Measurements from ENCODE around the gene ZSCAN5A. TPM values are rescaled to one million over a fixed set of nuclear protein-coding genes. Genes with fewer than 3 reads are reported as not detected.
A peak's percentile ranks its signal among the peaks of the same experiment; 100 is the strongest.
"Not testable (repeated sequence)": the region's sequence is repeated elsewhere in the genome, so short reads cannot be mapped to it uniquely, and the experiment has no call there.

The ZSCAN5A gene
- total RNA-seq, 1 donor from 2014 or later: 7.5 TPM

DNA sequence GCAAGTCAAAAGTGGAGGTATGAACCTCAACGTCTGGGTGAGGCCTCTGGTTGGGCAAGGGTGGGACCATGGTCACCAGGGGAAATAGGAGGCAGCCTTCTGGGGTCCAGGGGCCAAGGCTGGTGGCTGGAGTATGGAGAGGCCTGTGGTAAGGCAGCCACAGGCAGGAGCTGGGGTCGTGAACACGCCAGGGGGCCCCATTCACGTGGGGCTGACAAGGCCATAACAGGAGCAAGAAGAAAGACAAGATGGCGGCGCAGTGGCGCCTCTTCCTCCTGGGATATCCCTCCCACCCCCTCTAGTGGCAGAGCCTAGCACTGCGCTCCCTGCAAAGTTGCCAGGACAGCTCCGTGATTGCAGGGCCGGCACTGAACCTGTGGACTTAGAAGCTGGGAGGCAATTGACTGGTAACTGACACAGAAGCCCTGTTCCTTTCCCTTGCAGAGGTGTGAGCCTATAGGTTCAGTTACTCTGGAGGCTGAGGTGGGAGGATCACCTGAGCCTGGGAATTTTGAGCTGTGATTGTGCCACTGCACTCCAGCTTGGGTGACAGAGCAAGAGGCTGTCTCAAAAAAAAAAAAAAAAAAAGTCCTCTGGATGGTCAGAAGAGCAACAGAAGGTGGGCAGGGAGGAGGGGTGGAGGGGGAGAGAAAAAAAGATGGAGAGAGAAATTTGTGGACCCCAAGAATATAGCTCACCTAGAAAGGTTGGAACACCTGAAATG lies 61.8 kb downstream of the ZSCAN5A start:
- intact Hi-C loops (cut with micrococcal nuclease): loop anchor here (1.0 to 2.0 kb wide), 5 partner anchors 62 to 186 kb away; partner anchors contain the start of gene ZSCAN5A
- no peaks in the 10 kb centered on the region for H3K27me3 Mint-ChIP-seq (ENCODE audit: insufficient read depth)
- DNase-seq (ENCODE audit: low spot score): peak; percentile 45
- H3K27ac Mint-ChIP-seq: no peak overlapping the region
- H3K4me1 Mint-ChIP-seq (ENCODE audit: low read depth): no peaks in the 10 kb centered on the region
- no peaks in the 10 kb centered on the region for H3K36me3 Mint-ChIP-seq (ENCODE audit: low read depth)
- H3K9me3 Mint-ChIP-seq: peaks cover 8% of the 10 kb centered on the region
- H3K4me3 Mint-ChIP-seq: no peak overlapping the region

DNA sequence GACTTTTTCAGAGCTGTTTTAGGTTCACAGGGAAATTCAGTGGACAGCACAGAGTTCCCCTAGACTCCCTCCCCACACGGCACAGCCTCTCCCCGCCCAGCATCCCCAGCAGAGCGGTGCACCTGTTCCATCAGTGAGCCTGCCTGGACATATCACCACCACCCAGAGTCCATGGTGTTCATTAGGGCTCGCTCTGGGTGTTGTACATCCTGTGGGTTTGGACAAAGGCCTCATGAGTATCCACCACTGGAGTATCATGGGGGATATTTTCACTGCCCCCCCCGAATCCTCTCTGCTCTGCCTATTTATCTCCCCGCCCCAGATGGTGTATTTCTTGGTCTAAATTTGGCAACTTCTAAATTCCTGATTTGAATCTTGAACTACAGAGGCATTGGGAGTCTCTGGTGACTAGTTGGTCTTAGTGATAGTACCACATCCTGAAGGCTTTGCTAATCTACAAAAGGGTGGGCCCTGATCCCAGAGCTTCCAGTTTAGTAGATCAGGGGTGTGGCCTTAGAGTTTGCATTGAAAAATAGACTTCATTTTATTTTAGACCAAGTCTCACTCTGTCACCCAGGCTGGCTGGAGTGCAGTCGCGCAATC lies 65.8 kb downstream of the ZSCAN5A start:
- H3K9me3 Mint-ChIP-seq; H3K27ac Mint-ChIP-seq; intact Hi-C loops (cut with micrococcal nuclease); DNase-seq (ENCODE audit: low spot score); H3K27me3 Mint-ChIP-seq (ENCODE audit: insufficient read depth); H3K4me1 Mint-ChIP-seq (ENCODE audit: low read depth); H3K4me3 Mint-ChIP-seq; H3K36me3 Mint-ChIP-seq (ENCODE audit: low read depth): not testable (repeated sequence)

DNA sequence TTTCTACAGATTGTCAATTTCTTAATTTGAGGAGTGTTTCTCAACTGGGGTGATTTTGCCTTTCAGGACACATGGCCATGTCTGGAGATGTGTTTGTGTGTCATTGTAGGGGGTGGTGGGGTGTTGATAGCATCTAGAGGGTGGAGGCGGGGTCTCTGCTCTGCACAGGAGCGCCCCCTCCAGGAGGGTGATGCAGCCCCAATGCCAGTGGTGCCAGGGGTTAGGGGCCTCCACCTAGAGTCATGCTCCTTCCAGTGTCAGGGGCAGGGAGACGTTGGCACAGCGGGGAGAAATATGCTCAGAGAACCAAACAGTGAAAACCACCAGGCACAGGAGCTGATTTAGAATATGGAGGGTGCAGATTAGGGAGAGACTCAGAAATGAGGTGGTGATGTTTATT lies 68.9 kb downstream of the ZSCAN5A start:
- H3K27me3 Mint-ChIP-seq (ENCODE audit: insufficient read depth); H3K4me1 Mint-ChIP-seq (ENCODE audit: low read depth); H3K36me3 Mint-ChIP-seq (ENCODE audit: low read depth); DNase-seq (ENCODE audit: low spot score); intact Hi-C loops (cut with micrococcal nuclease); H3K9me3 Mint-ChIP-seq; H3K27ac Mint-ChIP-seq; H3K4me3 Mint-ChIP-seq: not testable (repeated sequence)

DNA sequence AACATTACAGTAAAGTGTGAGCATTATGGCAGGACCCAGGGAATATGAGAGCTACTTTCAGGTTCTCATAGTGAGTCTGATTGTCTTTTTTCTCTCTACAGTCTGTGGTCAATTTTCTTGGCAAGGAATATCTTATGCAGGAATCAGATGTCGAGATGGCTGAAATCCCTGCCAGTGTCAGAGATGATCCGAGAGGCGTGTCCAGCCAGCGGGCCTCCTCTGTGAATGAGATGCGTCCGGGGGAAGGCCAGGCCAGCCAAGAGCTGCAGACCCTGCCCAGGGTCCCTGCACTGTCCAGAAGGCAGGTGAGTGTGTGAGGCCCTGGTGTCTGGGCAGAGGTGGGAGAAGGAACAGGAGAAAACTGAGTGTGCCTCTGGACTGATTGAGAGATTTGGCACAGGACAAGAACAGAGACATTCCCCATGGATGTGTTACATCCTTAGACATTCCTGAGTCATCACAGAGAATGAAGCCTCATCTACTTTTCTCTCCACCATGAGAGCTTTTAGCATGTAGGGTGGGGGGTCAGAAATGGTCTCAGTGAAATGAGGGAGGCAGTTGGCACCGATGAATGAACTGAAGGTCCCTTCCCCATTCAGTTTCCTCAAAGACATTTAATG lies 69.4 kb downstream of the ZSCAN5A start:
- no peak for DNase-seq (ENCODE audit: low spot score)
- Mint-ChIP-seq H3K9me3 (no peaks in the 10 kb centered on the region), H3K27me3 (ENCODE audit: insufficient read depth) (no peaks in the 10 kb centered on the region), H3K4me1 (ENCODE audit: low read depth) (no peaks in the 10 kb centered on the region), H3K36me3 (ENCODE audit: low read depth) (no peaks in the 10 kb centered on the region), H3K27ac (no peak overlapping the region), H3K4me3 (no peak overlapping the region)
- intact Hi-C loops (cut with micrococcal nuclease): no loop called here

DNA sequence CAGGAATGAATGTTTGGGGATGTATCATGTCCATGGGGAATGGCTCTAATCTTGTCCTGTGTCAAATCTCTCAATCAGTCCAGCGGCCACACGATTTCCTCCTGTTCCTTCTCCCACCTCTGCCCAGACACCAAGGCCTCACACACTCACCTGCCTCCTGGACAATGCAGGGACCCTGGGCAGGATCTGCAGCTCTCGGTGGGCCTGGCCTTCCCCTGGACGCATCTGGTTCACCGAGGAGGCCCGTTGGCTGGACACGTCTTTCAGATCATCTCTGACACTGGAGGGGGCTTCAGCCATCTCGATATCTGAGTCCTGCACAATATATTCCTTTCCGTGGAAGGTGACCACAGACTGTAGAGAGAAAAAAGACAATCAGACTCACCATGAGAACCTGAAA lies 91.2 kb downstream of the ZSCAN5A start:
- intact Hi-C loops (cut with micrococcal nuclease): no loop called here
- no peak overlapping the region for H3K4me3 Mint-ChIP-seq
- no peaks in the 10 kb centered on the region for H3K36me3 Mint-ChIP-seq (ENCODE audit: low read depth)
- DNase-seq (ENCODE audit: low spot score): no peak
- H3K9me3 Mint-ChIP-seq: no peaks in the 10 kb centered on the region
- H3K4me1 Mint-ChIP-seq (ENCODE audit: low read depth): no peaks in the 10 kb centered on the region
- H3K27me3 Mint-ChIP-seq (ENCODE audit: insufficient read depth): no peaks in the 10 kb centered on the region
- H3K27ac Mint-ChIP-seq: no peak overlapping the region

DNA sequence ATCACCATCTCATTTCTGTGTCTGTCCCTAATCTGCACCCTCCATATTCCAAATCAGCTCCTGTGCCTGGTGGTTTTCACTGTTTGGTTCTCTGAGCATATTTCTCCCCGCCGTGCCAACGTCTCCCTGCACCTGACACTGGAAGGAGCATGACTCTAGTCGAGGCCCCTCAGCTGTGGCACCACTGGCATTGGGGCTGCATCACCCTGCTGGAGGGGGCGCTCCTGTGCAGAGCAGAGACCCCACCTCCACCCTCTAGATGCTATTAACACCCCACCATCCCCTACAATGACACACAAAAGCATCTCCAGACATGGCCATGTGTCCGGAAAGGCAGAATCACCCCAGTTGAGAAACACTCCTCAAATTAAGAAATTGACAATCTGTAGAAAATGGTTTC lies 91.7 kb downstream of the ZSCAN5A start:
- Mint-ChIP-seq H3K4me1 (ENCODE audit: low read depth) (no peaks in the 10 kb centered on the region), H3K4me3 (no peak overlapping the region), H3K36me3 (ENCODE audit: low read depth) (no peaks in the 10 kb centered on the region), H3K9me3 (no peaks in the 10 kb centered on the region), H3K27me3 (ENCODE audit: insufficient read depth) (no peaks in the 10 kb centered on the region), H3K27ac (no peak overlapping the region)
- intact Hi-C loops (cut with micrococcal nuclease): no loop called here
- no peak for DNase-seq (ENCODE audit: low spot score)

DNA sequence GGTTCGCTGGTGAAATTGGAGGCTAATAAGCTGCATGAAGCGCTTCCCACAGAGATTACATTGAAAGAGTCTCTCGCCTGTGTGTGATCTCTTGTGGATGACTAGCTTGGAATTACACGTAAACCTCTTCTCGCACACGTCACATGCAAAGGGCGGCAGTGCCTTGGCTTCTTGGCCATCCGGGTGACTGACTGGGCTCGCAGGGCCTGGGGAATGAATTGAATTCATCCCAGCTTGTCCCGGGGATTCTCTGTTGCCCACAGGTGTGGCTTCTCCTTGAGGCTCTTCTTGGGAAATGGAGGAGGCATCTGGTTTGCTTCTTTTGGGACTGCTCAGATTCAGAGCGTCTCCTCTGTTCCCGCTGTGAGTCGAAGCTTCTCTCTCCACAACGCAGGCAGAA lies 92.8 kb downstream of the ZSCAN5A start:
- Mint-ChIP-seq H3K27ac (no peak overlapping the region), H3K4me3 (no peak overlapping the region), H3K4me1 (ENCODE audit: low read depth) (no peaks in the 10 kb centered on the region), H3K9me3 (no peaks in the 10 kb centered on the region), H3K27me3 (ENCODE audit: insufficient read depth) (peaks cover 2% of the 10 kb centered on the region), H3K36me3 (ENCODE audit: low read depth) (no peaks in the 10 kb centered on the region)
- no peak for DNase-seq (ENCODE audit: low spot score)
- intact Hi-C loops (cut with micrococcal nuclease): no loop called here

DNA sequence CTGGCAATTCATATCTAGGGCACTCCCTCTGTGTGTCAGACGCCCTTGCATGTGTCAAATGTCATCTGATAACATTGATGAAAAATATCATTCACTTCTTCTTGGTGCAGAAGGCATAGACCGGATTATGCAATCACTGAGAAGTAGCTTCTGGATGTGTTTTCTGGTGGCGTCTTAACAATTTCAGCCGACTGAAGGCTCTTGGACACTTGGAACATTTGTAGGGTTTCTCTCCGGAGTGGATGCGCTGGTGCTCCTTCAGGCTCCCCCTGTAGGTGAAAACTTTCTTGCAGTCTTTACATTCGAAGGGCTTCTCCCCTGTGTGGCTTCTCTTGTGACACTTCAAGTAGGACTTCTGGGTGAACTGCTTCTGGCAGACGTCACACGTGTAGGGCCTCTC lies 93.2 kb downstream of the ZSCAN5A start:
- intact Hi-C loops (cut with micrococcal nuclease); H3K4me3 Mint-ChIP-seq; H3K27me3 Mint-ChIP-seq (ENCODE audit: insufficient read depth); H3K27ac Mint-ChIP-seq; DNase-seq (ENCODE audit: low spot score); H3K4me1 Mint-ChIP-seq (ENCODE audit: low read depth); H3K9me3 Mint-ChIP-seq; H3K36me3 Mint-ChIP-seq (ENCODE audit: low read depth): not testable (repeated sequence)

DNA sequence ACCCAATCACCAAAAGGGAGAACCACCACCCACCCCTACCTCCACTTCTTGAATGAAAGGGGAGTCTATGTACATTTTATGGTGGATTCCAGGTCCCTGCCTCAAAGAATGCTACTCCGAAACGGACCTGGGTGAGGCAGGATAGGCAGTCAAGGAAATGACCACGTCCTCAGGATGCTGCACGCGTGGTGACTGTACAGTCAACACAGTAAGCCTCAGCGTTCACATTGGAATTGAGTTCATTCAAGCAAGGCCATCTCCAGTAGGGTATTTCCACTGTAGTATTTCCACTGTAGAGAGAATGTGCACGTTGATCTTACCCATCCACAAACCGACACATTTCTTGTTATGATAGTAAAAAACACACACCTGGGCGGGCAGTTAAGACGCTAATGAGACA lies 95.7 kb downstream of the ZSCAN5A start:
- DNase-seq (ENCODE audit: low spot score): no peak
- H3K36me3 Mint-ChIP-seq (ENCODE audit: low read depth): no peaks in the 10 kb centered on the region
- no peak overlapping the region for H3K27ac Mint-ChIP-seq
- intact Hi-C loops (cut with micrococcal nuclease): no loop called here
- H3K27me3 Mint-ChIP-seq (ENCODE audit: insufficient read depth): peaks cover 4% of the 10 kb centered on the region
- H3K4me1 Mint-ChIP-seq (ENCODE audit: low read depth): no peaks in the 10 kb centered on the region
- H3K9me3 Mint-ChIP-seq: no peaks in the 10 kb centered on the region
- no peak overlapping the region for H3K4me3 Mint-ChIP-seq

DNA sequence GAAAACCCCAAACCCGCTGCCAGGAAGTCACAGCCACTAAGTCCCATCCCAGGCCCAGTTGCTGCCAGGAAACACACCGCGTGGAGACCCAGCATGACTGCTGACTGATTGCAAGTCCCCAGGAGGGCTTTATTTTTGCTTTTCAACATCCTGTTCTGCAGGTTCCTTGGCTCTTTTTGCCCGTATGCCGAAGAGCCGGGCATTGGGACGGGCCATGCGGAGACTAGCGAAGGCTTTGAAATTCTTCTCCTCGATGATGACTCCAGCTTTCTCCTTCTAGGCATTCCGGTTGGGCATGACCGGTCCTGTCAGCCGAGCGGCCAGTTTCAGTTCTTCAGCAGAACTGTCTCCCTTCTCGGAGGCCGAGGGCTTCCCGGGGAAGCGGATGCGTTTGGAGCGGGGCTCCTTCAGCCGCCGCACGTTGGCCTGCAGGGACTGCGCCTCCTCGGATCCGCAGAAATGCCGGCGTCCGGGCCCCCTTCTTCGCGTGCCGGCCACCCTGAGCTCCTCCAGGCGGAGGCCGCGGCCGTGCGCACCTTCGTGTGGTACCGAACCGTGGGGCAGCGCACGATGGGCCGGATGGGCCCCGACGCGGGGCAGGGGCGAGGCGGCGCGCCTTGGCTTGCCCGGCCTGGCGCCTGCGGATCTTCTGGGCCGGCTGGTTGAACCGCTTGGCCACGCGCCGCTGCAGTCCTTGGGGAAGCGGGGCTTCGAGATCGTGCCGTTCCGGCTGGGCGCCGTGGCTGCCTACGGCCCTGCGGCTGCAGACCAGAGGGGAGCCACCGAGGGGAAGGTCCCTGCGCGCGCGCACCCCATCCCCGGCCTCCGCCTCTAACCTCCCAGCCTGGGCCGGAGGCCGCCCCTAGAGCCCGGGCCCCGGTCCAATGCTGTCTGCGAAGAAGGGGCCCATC lies 97.3 kb downstream of the ZSCAN5A start:
- DNase-seq (ENCODE audit: low spot score): no peak
- H3K36me3 Mint-ChIP-seq (ENCODE audit: low read depth): no peaks in the 10 kb centered on the region
- H3K27me3 Mint-ChIP-seq (ENCODE audit: insufficient read depth): peaks cover 4% of the 10 kb centered on the region
- H3K9me3 Mint-ChIP-seq: no peaks in the 10 kb centered on the region
- no peak overlapping the region for H3K4me3 Mint-ChIP-seq
- H3K4me1 Mint-ChIP-seq (ENCODE audit: low read depth): no peaks in the 10 kb centered on the region
- intact Hi-C loops (cut with micrococcal nuclease): no loop called here
- H3K27ac Mint-ChIP-seq: no peak overlapping the region

DNA sequence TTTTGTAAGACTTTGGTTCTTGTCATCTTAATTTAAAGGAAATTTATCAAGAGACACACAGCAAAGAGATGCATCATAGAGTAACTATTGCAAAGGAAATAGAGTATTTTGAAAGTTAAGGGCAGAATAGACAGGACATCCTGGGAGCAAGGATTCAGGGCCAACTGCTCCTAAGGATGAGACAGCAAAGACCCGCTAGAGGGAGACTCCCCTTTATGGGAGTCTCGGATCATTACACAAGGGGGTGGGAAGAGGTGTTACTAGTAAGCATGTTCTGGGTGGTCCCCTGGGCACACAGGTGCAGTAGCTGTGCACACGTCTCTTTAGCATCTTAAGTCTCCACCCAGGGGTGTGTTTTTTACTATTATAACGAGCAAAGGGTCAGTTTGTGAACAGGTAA lies 102.9 kb downstream of the ZSCAN5A start:
- Mint-ChIP-seq H3K27ac (no peak overlapping the region), H3K27me3 (ENCODE audit: insufficient read depth) (peaks cover under 1% of the 10 kb centered on the region), H3K9me3 (no peaks in the 10 kb centered on the region), H3K4me3 (no peak overlapping the region), H3K36me3 (ENCODE audit: low read depth) (no peaks in the 10 kb centered on the region), H3K4me1 (ENCODE audit: low read depth) (no peaks in the 10 kb centered on the region)
- intact Hi-C loops (cut with micrococcal nuclease): no loop called here
- no peak for DNase-seq (ENCODE audit: low spot score)

DNA sequence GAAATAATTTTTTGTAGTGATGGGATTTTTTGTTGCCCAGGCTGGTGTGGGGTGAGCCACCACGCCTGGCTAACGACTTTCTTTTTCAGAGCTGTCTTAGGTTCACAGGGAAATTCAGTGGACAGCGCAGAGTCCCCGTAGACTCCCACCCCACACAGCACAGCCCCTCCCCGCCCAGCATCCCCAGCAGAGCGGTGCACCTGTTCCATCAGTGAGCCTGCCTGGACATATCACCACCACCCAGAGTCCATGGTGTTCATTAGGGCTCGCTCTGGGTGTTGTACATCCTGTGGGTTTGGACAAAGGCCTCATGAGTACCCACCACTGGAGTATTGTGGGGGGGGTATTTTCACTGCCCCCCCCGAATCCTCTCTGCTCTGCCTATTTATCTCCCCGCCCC lies 104.6 kb downstream of the ZSCAN5A start:
- H3K27me3 Mint-ChIP-seq (ENCODE audit: insufficient read depth); H3K4me1 Mint-ChIP-seq (ENCODE audit: low read depth); H3K27ac Mint-ChIP-seq; H3K9me3 Mint-ChIP-seq; DNase-seq (ENCODE audit: low spot score); H3K36me3 Mint-ChIP-seq (ENCODE audit: low read depth); H3K4me3 Mint-ChIP-seq; intact Hi-C loops (cut with micrococcal nuclease): not testable (repeated sequence)

DNA sequence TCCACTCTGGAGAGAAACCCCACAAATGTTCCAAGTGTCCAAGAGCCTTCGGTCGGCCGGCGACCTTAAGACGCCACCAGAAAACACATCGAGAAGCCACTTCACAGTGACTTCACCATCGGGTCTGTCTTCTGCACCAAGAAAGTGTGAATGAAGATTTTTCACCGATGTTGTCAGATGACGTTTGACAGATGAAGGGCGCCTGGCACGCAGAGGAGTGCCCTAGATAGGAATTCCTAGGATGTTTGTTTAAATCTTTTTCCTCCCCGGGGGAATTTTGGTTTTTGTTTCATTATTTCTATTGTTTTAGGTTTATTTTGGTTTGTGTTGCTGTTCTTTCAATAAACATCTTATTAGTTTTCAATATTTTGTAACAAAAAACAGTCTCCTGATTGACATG lies 105.5 kb downstream of the ZSCAN5A start:
- no peaks in the 10 kb centered on the region for H3K9me3 Mint-ChIP-seq
- intact Hi-C loops (cut with micrococcal nuclease): no loop called here
- no peak overlapping the region for H3K4me3 Mint-ChIP-seq
- no peaks in the 10 kb centered on the region for H3K27me3 Mint-ChIP-seq (ENCODE audit: insufficient read depth)
- no peak overlapping the region for H3K27ac Mint-ChIP-seq
- H3K36me3 Mint-ChIP-seq (ENCODE audit: low read depth): no peaks in the 10 kb centered on the region
- H3K4me1 Mint-ChIP-seq (ENCODE audit: low read depth): no peaks in the 10 kb centered on the region
- no peak for DNase-seq (ENCODE audit: low spot score)
